ENCODE results near the gene CLK1.

DNA sequence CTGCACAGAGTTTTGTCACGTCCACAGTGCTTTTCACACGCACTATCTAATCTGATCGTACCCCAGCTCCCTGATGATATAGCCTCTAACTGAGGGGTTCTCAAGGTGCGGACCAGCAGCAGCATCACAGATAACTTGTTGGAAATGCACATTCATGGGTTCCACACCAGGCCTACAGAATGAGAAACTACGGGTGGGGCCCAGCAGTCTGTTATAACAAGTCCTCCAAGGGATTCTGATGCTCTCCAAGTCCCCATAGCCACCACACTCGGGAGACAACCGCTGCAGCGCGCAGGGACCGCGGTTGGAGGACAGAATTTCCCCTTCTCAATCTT is 53.5 kb downstream of the CLK1 start:
- TF ChIP-seq, protein P1, sequence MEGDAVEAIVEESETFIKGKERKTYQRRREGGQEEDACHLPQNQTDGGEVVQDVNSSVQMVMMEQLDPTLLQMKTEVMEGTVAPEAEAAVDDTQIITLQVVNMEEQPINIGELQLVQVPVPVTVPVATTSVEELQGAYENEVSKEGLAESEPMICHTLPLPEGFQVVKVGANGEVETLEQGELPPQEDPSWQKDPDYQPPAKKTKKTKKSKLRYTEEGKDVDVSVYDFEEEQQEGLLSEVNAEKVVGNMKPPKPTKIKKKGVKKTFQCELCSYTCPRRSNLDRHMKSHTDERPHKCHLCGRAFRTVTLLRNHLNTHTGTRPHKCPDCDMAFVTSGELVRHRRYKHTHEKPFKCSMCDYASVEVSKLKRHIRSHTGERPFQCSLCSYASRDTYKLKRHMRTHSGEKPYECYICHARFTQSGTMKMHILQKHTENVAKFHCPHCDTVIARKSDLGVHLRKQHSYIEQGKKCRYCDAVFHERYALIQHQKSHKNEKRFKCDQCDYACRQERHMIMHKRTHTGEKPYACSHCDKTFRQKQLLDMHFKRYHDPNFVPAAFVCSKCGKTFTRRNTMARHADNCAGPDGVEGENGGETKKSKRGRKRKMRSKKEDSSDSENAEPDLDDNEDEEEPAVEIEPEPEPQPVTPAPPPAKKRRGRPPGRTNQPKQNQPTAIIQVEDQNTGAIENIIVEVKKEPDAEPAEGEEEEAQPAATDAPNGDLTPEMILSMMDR (IDR thresholded peaks at IDR 0.05) = no peak
- no peak for TF ChIP-seq POLR2A (IDR thresholded peaks at IDR 0.05)
